ENCODE results near the gene GLIPR1. TPM values are rescaled to one million over a fixed set of nuclear protein-coding genes. Genes with fewer than 3 reads are reported as not detected.
A peak's percentile ranks its signal among the peaks of the same experiment; 100 is the strongest.
"Not testable (repeated sequence)": the region's sequence is repeated elsewhere in the genome, so short reads cannot be mapped to it uniquely, and the experiment has no call there.

GLIPR1 gene
- 43.1 TPM for total RNA-seq (ENCODE audit: insufficient read depth, low replicate concordance)

DNA sequence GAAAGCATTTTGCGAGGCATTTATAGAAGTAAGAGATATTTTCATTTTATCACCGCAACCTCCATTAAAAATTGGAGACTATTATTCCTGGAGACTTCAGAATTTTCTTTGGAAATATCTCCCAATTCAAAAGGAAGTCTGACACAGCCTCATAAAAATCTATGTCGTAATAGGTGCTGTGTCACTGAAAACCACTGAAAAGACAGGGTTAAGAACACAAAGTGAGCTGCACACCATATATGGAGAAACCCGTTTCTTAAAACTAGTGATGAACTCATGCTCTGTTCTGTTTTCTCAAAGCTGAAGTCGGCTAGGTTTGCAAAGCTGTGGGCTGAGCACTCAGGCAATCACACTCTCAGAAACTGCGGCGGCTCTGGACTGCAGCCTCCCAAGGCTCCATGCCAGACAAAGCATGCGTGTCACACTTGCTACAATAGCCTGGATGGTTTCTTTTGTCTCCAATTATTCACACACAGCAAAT lies at the start of gene GLIPR1:
Gene GLIPR1, plus strand, starts transcription at position 287 of the 481 bp plus-strand sequence. Its CDS starts 126 bp downstream, at position 413.
- DNase-seq (ENCODE audit: low spot score), result peak; percentile 95

DNA sequence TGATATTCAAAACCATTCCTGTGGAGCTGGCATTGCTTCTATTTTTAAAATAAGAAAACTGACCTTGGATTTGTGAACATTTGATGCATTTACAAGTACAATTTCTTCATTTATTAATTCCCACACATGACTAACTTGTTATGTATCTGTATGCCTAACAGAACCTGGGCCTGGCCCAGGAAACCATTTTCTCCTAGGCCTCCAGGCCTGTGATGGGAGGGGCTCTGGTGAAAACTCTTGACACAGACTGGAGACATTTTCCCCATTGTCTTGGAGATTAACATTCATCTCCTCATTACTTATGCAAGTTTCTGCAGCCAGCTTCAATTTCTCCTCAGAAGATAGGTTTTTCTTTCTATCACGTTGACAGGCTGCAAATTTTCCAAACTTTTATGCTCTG lies 47.6 kb upstream of the GLIPR1 start:
- DNase-seq (ENCODE audit: low spot score), result no peak

GRCh38 chr12:75437564-75437963 lies 43.0 kb upstream of the GLIPR1 start:
- no peak for DNase-seq (ENCODE audit: low spot score)

GRCh38 chr12:75438059-75438754 lies 42.3 kb upstream of the GLIPR1 start:
- no peak for DNase-seq (ENCODE audit: low spot score)

DNA sequence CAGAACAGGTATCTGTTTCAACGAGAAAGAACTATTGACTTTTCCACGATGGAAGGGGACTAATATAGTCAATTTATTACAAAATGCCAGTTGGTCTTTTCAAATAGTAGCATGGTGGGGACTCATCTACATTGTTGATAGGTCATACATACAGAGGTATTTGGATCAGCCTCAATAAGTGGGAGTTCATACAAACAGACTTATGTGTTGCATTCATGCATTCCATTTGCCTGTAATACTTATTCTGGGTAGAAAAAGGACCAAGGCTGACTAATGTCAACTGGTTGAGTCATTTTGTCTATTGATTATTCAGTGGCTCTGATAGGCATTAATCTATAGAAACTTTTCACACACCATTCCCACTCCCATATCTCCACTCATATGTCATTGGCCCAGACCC lies 41.5 kb upstream of the GLIPR1 start:
- DNase-seq (ENCODE audit: low spot score), result no peak

DNA sequence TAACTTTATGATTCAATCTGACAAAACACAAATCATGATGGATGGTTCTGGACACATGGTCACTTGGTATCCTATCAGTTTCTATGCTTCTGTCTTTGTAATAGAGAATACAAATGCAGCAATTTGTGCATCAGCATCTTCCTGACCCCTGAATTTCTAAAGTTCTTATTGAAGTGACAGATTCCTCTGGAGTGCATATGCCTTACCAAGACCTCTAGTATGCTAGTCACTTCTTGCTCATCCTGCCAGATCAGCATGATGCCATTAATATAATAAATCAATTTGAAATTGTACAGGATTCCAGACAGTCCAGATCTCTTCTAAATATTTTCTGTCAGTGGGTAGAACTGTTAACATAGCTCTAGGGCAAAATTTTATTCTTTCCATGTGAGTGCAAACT lies 40.6 kb upstream of the GLIPR1 start:
- DNase-seq (ENCODE audit: low spot score), result peak; percentile 25

- not testable (repeated sequence) for DNase-seq (ENCODE audit: low spot score)
These were observed 38.7 kb upstream of the GLIPR1 start for GRCh38 chr12:75441687-75442449.

DNA sequence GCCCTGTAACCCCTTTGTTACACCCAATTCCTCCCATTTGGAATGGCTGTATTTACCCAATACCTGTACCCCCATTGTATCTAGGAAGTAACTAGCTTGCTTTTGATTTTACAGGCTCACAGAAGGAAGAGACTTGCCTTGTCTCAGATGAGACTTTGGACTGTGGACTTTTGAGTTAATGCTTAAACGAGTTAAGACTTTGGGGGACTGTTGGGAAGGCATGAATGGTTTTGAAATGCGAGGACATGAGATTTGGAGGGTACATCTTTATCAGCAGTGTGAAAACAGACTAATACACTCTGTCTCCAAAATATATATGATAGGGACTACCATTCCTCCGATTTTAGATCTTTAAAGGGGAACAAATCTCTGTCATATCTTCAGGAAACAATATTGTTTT lies 38.1 kb upstream of the GLIPR1 start:
- not testable (repeated sequence) for DNase-seq (ENCODE audit: low spot score)

DNA sequence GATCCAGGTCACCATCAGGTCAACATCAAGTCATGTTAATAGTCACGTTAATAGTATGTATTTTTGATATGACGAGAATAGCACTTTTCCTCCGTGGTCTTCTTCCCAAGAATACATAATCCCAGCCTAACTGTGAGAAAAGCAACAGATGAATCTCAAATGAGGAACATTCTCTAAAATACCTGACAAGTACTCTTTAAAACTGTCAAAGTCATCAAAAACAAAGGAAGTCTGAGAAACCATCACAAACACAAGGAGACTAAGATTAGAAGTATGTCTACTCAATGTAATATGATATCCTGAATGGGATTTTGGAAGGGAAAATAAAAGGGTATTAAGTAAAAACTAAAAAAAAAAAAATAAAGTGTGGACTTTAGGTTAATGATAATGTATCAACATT lies 36.8 kb upstream of the GLIPR1 start:
- DNase-seq (ENCODE audit: low spot score), result no peak

DNA sequence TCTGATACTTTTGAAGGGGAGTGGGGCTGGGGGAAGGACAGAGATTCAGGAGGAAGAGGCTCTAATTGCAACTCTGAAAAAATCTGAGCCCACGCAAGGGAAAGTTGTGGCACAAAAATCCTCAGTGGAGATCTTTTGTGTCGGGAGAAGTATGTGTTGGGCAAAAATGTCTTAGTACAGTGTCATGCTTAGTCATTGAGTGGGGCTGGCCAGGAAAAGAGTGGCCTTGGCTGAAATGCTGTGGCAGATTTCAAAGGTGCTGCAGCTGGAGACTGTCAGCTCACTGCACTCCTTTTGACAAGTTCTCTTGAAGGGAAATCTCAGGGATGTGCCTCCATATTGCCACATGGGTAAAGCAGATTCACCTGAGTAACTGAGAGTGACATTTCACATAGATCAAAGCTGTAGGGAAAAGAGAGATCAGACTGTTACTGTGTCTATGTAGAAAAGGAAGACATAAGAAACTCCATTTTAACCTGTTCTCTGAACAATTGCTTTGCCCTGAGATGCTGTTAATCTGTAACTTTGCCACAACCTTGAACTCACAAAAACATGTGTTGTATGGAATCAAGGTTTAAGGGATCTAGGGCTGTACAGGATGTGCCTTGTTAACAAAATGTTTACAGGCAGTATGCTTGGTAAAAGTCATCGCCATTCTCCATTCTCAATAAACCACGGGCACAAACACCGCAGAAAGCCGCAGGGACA lies 36.0 kb upstream of the GLIPR1 start:
- no peak for DNase-seq (ENCODE audit: low spot score)

- DNase-seq (ENCODE audit: low spot score), result not testable (repeated sequence)
These were observed 35.4 kb upstream of the GLIPR1 start for GRCh38 chr12:75445137-75445507.

DNA sequence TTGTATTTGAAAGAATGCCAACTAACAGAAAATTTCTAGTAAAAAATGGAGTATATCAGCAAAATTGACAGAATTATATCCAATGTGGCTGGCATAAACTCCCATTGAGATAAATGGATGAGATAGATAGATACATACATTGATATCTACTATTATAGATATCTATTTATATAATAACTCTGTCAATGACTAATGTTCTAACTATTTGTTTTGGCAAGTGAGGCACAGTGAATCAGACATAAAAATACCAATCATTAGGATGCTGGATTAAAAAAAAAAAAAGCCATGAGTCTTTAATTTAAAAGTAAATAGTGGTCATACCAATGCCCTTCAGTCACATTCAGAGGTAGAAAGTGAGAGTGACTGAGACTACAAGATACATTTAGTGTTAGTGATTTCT lies 33.7 kb upstream of the GLIPR1 start:
- DNase-seq (ENCODE audit: low spot score), result no peak

DNA sequence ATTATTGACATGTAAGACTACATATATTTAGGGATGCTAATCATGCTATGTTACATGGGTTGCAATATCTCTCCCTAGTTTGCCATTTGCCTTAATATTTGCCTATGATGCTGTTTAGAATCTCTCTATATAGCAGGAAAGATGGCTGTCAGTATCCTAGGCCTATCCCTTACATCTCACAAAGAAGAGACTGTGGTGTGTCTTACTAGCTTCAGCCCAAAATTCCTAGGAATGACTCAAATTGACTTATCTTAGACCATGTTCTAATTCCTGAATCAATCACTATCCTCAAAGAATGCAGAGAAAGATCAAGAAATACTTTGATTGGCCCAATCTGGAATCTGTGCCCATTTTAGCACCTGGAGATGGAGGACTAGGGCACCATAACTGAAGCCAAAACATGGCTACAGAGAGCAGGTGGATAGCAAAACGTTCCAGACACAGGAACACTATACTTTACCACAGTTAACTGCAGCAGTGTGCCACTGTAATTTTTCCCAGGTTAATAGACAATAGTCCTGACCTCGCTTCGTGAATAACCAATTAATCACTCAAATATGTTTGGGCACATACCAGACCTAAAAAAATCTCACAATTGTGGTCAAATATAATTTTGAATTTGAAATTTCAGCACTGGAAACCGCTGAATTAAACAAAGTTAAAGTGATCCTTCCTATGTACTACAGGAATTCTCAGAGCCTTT lies 32.7 kb upstream of the GLIPR1 start:
- no peak for DNase-seq (ENCODE audit: low spot score)

DNA sequence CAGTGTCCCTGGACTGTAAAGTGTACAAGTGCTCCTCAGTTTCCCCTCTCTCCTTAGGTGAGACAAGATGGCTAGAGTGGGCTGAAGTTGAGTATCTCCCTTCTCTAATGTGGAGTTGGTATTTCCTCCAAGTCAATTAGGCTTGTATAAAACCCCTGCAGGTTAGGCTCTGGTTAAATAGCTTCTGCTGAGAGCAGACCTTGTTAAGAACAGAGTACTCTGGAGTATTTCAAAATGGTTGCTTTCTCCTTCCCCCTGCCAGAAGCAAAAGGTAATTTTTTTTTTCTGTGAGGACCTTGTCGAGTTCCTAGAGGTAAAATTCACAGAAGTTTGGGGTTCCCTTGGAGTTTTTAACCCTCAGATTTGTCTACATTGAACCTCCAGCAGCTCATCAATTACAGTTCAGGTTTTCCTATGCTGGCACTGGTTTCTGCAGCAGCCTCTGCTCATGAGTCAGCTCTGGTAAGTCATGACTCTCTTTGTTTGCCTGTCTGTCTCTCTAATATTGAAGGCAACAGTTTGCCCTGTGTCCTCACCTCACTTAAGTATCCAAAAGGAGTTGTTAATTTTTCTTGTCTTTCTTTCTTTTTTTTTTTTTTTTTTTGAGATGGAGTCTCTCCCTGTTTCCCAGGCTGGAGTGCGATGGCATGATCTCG lies 27.8 kb upstream of the GLIPR1 start:
- DNase-seq (ENCODE audit: low spot score), result no peak

DNA sequence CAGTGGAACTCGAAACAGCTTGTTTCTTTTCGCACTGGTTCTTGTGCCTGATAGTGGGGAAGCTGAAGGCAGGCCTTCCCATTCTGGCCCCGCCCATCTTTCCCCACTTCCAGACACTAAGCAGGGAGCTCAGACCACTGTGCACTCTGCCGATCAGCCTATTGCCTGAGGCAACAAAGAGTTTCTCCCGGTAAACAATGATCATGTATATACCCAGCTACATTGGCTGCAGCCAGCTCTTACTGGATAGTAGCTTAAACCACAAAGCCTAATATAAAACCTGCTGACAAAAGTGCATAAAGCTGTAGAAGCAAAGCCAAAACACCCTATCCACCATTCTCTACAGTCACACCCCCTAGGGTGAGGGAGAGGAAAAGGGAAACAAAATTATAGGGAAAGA lies 24.7 kb upstream of the GLIPR1 start:
- DNase-seq (ENCODE audit: low spot score), result no peak

DNA sequence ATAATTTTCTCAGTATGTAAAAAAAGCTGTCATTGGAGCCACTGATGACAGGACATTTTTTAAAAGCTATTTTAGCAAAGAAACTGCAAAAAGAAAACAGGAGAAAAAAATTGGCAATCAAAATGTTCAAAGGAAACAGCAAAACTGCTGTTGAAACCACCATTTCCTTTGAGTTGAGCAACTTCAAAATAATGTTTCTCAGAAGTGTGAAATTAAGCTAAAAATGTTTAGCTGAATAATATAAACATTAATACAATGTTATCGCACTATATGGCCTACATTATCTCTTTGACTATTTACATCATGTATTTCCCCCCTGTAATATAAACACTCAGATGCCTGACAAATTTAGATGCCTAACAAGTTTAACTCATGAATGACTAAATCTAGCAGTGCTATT lies 23.4 kb upstream of the GLIPR1 start:
- no peak for DNase-seq (ENCODE audit: low spot score)

DNA sequence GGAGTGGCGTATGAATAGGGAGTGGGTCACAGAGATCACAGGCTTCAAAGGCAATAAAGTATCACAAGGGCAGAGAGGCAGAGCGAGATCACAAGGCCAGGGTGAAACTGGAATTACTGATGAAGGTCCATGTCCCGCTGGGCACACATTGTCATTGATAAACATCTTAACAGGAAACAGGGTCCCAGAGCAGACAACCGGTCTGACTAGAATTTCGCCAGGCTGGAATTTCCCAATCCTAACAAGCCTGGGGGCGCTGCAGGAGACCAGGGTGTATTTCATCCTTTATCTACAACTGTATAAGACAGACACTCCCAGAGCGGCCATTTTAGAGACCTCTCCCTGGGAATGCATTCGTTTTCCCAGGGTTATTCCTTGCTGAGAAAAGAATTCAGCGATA lies 22.7 kb upstream of the GLIPR1 start:
- DNase-seq (ENCODE audit: low spot score), result not testable (repeated sequence)

DNA sequence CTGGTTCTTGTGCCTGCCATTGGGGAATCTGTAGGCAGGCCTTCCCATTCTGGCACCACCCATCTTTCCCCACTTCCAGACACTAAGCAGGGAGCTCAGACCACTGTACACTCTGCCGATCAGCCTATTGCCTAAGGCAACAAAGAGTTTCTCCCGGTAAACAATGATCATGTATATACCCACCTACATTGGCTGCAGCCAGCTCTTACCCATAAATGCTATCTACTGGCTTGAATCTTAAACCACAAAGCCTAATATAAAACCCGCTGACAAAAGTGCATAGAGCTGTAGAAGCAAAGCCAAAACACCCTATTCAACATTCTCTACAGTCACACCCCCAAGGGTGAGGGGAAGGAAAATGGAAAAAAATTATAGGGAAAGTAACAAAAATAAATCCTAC lies 20.8 kb upstream of the GLIPR1 start:
- DNase-seq (ENCODE audit: low spot score), result no peak

DNA sequence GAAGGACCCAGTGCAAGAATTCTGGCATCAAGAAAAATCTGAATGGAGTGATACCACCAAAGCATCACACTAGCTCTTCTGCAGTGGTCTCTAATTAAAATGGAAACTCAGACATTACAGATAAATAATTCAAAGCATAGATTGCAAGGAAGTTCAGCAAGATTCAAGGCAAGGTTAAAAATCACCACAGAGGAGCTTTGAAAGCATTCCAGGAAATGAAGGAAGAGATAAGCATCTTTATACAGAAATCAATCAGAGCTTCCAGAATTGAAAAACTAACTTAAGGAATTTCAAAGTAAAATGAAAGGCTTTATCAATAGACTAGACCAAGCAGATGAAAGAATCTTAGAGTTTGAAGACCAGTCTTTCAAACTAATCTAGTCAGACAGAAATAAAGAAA lies 20.4 kb upstream of the GLIPR1 start:
- no peak for DNase-seq (ENCODE audit: low spot score)

DNA sequence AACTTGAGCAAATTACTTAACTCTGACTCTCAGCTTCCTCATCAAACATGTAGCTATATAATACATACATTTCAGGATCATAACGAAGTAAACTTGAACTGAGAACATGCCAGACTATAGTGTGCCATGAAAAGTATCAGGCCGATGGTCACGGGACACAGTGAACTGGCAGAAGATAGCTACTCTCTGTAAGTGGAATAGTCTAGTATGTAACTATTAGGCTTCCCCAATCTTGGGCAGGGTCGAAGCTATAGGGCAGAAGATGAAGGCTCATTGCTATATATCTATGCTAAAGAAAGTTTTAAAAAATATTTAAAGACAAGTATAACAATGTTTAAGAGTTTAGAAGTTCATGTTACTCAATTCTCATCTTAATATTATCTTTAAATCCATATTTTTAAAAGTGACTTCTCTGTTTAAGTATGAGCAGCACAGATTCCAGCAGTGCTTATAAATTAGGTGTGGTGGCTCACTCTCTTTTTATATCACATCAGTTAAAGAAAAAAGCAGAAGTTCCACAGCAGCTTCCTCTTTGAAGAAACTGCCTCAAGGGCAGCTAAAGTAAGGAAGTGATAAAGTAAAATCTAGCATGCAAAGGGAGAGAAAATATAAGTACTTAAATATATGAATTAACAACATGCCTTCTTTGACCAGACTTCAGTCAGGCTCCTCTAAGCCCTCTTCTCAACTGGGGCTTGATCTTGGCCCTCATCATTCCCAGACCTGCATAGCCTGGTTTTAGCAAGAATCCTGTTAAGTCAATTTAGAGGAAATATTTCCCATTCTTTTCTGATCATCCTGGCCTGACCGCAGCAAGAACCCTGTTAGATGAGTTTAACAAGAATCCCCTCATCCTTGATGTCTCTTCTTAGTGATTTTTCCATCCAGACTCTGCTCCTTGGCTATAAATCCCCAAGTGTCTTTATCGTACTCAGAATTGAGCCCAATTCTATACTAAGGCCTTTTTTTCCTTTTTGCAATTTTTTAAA lies 8.4 kb upstream of the GLIPR1 start:
- DNase-seq (ENCODE audit: low spot score), result peak; percentile 90
